T-helper 2 cell treated with Interferon-gamma antibody and Interleukin-4, amounts not matched to agents 5 μg/mL and 100 μg/mL, for 36 hours (primary cell): Measurements from ENCODE around the gene TMEM151A.
"Not testable (repeated sequence)": the region's sequence is repeated elsewhere in the genome, so short reads cannot be mapped to it uniquely, and the experiment has no call there.

ENCODE experiments used
- DNase-seq: peaks from one replicate; pipeline ENCODE4 v3.0.0; 2021; ENCODE audit warnings: low spot score
- H3K27ac Mint-ChIP-seq: one replicate; pipeline ENCODE4 v1.8.0; 2021; ENCODE audit warnings: mild to moderate bottlenecking, mixed read lengths
- H3K27me3 Mint-ChIP-seq: one replicate; pipeline ENCODE4 v1.8.0; 2021; ENCODE audit warnings: low read depth, mixed read lengths
- H3K36me3 Mint-ChIP-seq: one replicate; pipeline ENCODE4 v1.8.0; 2021; ENCODE audit warnings: low read depth, mixed read lengths
- H3K4me1 Mint-ChIP-seq: one replicate; pipeline ENCODE4 v1.8.0; 2021; ENCODE audit warnings: low read depth, mixed read lengths
- H3K4me3 Mint-ChIP-seq: one replicate; pipeline ENCODE4 v1.8.0; 2022; ENCODE audit warnings: mild to moderate bottlenecking, moderate library complexity, mixed read lengths
- H3K9me3 Mint-ChIP-seq: one replicate; pipeline ENCODE4 v1.8.0; 2021; ENCODE audit warnings: mixed read lengths

Gene TMEM151A

DNA sequence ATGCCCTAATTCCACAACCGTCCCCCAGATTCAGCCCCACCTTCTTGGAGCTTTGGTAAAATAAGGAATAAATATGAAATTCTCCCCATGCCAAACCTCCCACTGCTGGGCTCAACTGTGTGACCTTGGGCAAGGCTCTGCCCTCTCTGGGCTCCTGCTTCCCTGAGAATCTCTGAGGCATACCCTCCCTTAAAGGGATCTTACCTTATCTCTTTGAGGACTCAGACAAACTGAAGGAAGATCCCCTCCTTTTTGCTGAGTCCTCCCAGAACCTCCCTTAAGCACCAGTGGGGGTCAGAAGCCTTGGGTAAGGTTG lies 22.4 kb downstream of the TMEM151A start:
- Mint-ChIP-seq H3K4me3 (peak overlapping the region; percentile 33), H3K4me1 (peaks cover 23% of the 10 kb centered on the region), H3K9me3 (no peaks in the 10 kb centered on the region), H3K27ac (peak overlapping the region; percentile 63), H3K27me3 (peaks cover 2% of the 10 kb centered on the region), H3K36me3 (no peaks in the 10 kb centered on the region)
- DNase-seq = no peak

DNA sequence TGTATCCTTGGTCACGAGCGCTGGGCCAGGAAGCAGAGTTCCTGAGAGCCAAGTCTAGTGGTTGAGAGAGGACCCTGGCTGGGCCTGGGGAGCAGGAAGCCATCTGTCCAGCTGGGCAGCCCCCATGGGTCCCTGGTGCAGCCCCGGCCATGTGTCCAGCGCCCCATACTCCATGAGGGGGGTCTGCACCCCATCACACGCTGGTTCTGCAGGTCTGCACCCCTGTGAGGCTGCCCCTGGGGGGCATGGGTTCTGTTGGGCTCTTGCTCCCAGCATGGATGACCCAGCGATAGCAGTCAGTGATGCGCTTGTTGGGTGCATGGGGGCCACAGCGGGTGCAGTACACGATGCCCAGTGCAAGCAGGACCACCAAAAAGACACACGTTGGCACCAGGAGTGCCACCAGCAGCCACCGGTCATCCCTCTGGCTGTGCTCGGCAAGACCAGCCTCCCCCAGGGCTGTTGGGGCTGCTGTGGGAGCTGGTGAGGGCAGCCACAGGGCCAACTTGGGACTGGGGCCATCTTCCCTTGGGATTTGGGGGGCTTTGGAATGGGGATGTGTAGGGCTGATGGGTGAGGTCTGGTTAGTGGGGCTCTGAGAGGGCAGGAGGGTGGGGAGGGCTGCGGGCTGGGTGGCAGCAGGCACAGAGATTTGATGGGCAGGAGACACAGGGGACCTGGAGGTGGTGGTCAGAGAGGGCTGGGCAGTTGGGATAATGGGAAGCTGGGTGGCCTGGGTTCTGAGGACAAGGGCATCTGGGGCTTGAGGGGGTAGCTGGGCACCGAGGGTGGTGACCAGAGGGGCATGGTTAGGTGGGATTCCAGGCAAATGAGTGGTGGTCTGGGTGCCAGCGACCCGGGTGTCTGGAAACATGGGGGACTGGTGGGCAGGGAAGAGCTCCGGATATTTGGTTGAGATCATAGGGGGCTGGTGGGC lies 23.1 kb downstream of the TMEM151A start:
- no peak overlapping the region for H3K4me3 Mint-ChIP-seq
- H3K9me3 Mint-ChIP-seq = peaks cover 2% of the 10 kb centered on the region
- no peaks in the 10 kb centered on the region for H3K36me3 Mint-ChIP-seq
- DNase-seq = no peak
- peaks cover 1% of the 10 kb centered on the region for H3K27me3 Mint-ChIP-seq
- H3K4me1 Mint-ChIP-seq = peaks cover 25% of the 10 kb centered on the region
- H3K27ac Mint-ChIP-seq = no peak overlapping the region

DNA sequence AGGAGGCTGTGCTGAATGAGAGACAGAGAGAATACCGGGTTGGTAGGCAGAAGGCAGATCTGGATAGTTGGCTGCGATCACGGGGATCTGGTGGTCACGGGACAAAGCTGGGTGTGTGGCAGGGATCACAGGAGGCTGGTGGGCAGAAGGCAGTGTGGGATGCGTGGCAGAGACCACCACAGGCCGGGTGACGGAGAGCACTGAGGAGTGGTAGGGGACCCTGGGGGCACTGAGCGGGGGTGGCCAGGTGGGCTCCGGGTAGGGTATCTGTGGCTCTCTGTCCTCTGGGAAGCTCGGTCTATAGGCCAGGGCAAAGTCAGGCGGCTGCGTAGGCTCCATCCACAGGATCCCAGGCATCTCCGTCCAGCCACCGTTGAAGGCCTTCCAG lies 23.8 kb downstream of the TMEM151A start:
- DNase-seq = no peak
- Mint-ChIP-seq H3K27ac (no peak overlapping the region), H3K27me3 (peaks cover 7% of the 10 kb centered on the region), H3K4me3 (peak overlapping the region; percentile 15), H3K4me1 (peaks cover 25% of the 10 kb centered on the region), H3K36me3 (no peaks in the 10 kb centered on the region), H3K9me3 (peaks cover 8% of the 10 kb centered on the region)

DNA sequence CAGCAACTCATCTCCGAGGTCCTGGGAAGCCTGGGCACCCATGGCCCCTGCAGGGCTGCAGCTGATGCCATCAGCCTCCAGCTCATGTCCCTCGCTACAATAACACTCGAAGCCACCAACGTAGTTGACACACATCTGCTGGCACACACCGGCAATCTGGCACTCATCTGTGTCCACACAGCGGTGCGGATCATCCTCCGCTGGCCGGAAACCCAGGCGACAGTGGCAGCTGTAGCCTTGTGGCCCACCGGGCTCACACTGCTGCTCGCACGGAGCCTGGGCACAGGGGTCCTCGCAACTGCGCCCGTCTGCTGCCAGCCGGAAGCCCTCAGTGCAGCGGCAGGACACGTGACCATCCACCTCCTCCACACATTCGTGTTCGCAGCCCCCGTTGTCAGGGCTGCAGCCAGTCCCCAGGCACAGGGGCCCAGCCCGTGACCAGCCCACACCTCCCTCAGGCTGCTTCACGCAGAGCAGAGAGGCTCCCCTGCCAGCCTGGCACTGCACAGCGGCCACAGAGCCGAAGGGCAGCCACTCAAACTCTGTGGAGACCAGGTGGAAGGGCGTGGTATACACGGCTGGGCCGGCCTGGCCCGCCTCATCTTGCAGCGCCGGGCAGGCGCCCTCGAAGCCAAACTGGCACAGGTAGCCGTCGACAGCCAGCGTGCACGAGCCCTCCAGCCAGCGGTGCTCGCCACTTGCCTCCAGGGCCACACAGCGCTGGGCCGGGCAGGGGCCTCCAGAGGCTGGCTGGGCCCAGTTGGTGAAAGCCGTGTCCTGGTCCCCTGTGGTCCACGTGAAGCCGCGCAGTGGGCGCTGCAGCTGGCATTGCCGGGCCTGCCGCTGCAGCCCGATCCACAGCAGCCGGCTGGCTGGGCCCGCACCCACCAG lies 24.5 kb downstream of the TMEM151A start:
- DNase-seq = no peak
- Mint-ChIP-seq H3K27ac (no peak overlapping the region), H3K36me3 (no peaks in the 10 kb centered on the region), H3K4me3 (no peak overlapping the region), H3K9me3 (peaks cover 8% of the 10 kb centered on the region), H3K4me1 (peaks cover 25% of the 10 kb centered on the region), H3K27me3 (peaks cover 7% of the 10 kb centered on the region)

GRCh38 chr11:66316849-66317251 lies 25.2 kb downstream of the TMEM151A start, which contains the start of gene CD248:
CD248 (minus strand) TSS chr11:66317044; CDS start chr11:66317027, 17 bp downstream.
- H3K27me3 Mint-ChIP-seq = peaks cover 7% of the 10 kb centered on the region
- peaks cover 25% of the 10 kb centered on the region for H3K4me1 Mint-ChIP-seq
- peaks cover 8% of the 10 kb centered on the region for H3K9me3 Mint-ChIP-seq
- H3K27ac Mint-ChIP-seq = peak within 1 kb of the TSS; percentile 71
- H3K36me3 Mint-ChIP-seq = no peaks in the 10 kb centered on the region
- H3K4me3 Mint-ChIP-seq = no peak within 1 kb of the TSS
- no peak for DNase-seq

GRCh38 chr11:66317322-66317722 lies 25.6 kb downstream of the TMEM151A start:
- H3K27me3 Mint-ChIP-seq = peaks cover 7% of the 10 kb centered on the region
- DNase-seq = no peak
- H3K36me3 Mint-ChIP-seq = no peaks in the 10 kb centered on the region
- H3K4me3 Mint-ChIP-seq = no peak overlapping the region
- peak overlapping the region; percentile 71 for H3K27ac Mint-ChIP-seq
- H3K9me3 Mint-ChIP-seq = peaks cover 8% of the 10 kb centered on the region
- H3K4me1 Mint-ChIP-seq = peaks cover 25% of the 10 kb centered on the region

DNA sequence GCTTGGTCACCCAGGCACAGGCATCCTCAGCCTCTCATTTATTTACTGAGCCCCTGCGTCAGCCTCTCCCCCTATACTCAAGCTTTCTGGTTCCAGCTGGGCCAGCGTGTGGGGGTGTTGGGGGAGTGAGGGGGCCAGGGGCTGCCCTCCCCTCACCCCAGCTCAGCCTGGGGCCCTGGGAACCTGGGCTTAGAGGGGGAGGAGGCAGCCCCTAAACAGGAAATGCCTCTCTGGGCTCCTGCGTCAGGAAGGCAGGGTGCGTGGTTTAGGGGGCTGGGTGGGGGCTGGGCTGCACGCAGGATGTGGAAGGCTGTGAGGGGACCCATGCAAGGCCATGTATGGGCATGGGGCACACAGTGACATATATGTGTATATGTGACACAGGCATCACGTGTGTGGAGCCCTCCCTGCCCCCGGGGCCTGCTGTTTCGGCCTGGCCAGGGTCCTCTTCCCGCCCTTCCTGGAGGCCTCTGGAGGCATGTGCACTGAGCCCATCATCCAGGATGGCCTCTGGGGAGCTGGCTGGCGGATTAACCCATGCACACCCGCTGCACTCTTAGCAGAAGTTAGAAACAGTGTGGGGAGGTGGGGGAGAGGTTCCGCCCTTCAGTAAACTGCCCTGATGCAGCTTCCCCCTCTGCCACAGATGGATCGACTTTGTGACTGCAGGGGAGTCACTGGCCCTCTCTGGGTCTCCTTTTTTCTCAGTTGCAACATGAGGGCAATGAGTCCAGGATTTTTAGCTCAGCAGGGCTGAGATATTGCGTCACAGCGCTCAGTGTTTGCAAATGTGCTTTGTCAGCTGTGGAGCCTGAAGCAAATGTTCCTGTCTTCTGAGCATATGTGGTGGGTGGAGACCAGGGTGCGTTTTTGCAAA lies 26.3 kb downstream of the TMEM151A start:
- Mint-ChIP-seq H3K27ac (peak overlapping the region; percentile 71), H3K9me3 (peaks cover 8% of the 10 kb centered on the region), H3K27me3 (peaks cover 7% of the 10 kb centered on the region), H3K4me3 (no peak overlapping the region), H3K4me1 (peaks cover 25% of the 10 kb centered on the region), H3K36me3 (no peaks in the 10 kb centered on the region)
- DNase-seq = no peak

- Mint-ChIP-seq H3K27me3 (peaks cover 7% of the 10 kb centered on the region), H3K4me3 (no peak overlapping the region), H3K27ac (peak overlapping the region; percentile 22), H3K36me3 (no peaks in the 10 kb centered on the region), H3K4me1 (peaks cover 25% of the 10 kb centered on the region), H3K9me3 (peaks cover 8% of the 10 kb centered on the region)
- DNase-seq = no peak
Measured at GRCh38 chr11:66318600-66318970, 26.9 kb downstream of the TMEM151A start.

DNA sequence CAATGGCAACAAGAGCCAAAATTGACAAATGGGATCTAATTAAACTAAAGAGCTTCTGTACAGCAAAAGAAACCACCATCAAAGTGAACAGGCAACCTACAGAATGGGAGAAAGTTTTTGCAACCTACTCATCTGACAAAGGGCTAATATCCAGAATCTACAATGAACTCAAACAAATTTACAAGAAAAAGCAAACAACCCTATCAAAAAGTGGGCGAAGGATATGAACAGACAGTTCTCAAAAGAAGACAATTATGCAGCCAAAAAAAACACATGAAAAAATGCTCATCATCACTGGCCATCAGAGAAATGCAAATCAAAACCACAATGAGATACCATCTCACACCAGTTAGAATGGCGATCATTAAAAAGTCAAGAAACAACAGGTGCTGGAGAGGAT lies 28.6 kb downstream of the TMEM151A start:
- peaks cover 19% of the 10 kb centered on the region for H3K4me1 Mint-ChIP-seq
- not testable (repeated sequence) for H3K9me3 Mint-ChIP-seq, H3K27me3 Mint-ChIP-seq, H3K36me3 Mint-ChIP-seq, H3K27ac Mint-ChIP-seq, H3K4me3 Mint-ChIP-seq, DNase-seq

GRCh38 chr11:66320748-66321147 lies 29.1 kb downstream of the TMEM151A start:
- H3K27me3 Mint-ChIP-seq, H3K4me3 Mint-ChIP-seq, H3K9me3 Mint-ChIP-seq, H3K36me3 Mint-ChIP-seq, DNase-seq, H3K27ac Mint-ChIP-seq: not testable (repeated sequence)
- peaks cover 20% of the 10 kb centered on the region for H3K4me1 Mint-ChIP-seq

GRCh38 chr11:66321606-66322005 lies 29.9 kb downstream of the TMEM151A start:
- Mint-ChIP-seq H3K4me3 (no peak overlapping the region), H3K36me3 (no peaks in the 10 kb centered on the region), H3K4me1 (peaks cover 25% of the 10 kb centered on the region)

DNA sequence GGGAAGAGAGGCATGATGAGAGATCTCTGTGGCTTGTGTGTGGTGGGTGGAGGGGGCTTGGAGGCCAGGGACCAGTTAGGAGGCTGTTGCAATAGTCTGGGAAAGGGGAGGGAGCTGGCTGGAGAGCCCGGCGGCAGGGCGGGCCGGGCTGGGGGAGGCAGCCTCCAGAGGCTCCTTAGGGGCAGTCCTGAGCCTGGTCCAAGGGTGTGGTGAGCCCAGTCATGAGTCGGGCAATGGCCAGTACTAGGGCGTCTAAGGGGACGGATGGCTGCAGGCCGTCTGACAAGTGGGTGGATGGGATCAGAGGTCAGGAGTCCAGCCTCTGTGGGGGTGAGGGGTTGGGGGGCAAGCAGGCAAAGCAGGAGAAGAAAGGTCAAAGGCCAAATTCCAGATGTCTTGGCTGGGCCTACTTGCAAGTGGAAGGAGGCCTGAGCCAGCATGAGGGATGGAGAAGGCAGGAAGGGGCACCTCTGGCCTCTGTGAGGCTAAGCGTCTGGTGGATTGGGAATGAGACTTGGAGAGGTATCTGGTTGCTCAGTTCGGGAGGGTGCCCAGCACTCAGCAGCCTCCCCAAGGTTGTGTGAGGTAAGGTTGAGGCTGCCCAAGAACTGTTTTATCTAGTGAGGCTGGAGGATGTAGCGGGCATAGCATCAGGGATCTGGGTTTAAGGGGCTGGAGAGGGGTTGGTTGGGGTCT lies 31.2 kb downstream of the TMEM151A start:
- Mint-ChIP-seq H3K27ac (no peak overlapping the region), H3K27me3 (peaks cover 5% of the 10 kb centered on the region), H3K4me3 (no peak overlapping the region), H3K36me3 (no peaks in the 10 kb centered on the region), H3K9me3 (peaks cover 8% of the 10 kb centered on the region), H3K4me1 (peaks cover 26% of the 10 kb centered on the region)
- no peak for DNase-seq

More at GRCh38 chr11:66321606-66322005, 29.9 kb downstream of the TMEM151A start:
- Mint-ChIP-seq H3K27ac (no peak overlapping the region), H3K27me3 (peaks cover 5% of the 10 kb centered on the region), H3K9me3 (peaks cover 8% of the 10 kb centered on the region)
- no peak for DNase-seq

DNA sequence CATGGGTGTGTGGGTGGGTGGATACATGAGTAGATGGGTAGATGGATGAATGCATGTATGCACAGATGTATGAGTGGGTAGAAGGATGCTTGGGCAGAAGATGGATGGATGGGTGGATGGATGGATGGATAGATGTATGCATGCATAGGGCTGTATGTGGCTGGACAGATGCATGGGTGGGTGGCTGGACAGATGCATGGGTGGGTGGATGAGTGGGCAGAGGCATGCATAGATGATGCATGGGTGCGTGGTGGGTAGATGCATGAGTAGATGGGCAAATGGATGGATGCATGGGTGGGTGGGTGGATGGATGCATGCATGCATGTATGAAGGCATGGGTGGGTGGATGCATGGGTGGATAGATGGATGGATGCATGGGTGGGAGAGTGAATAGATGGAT lies 32.0 kb downstream of the TMEM151A start:
- Mint-ChIP-seq H3K4me1 (peaks cover 26% of the 10 kb centered on the region), H3K27me3 (peaks cover 5% of the 10 kb centered on the region), H3K4me3 (no peak overlapping the region), H3K27ac (no peak overlapping the region), H3K36me3 (no peaks in the 10 kb centered on the region), H3K9me3 (peaks cover 8% of the 10 kb centered on the region)
- no peak for DNase-seq
